ENCODE data around the gene PRR35. TPM values are rescaled to one million over a fixed set of nuclear protein-coding genes. Genes with fewer than 3 reads are reported as not detected.

The PRR35 gene
- total RNA-seq, 1 donor from 2014 or later = 0.12 TPM

GRCh38 chr16:540645-541340 is 19.4 kb upstream of the PRR35 start:
- H3K9me3 Mint-ChIP-seq = no peaks in the 10 kb centered on the region
- no peak for TF ChIP-seq CTCF (conservative IDR thresholded peaks at IDR 0.05)
- no peak overlapping the region for H3K27ac Mint-ChIP-seq
- no peaks in the 10 kb centered on the region for H3K27me3 Mint-ChIP-seq
- no peaks in the 10 kb centered on the region for H3K4me1 Mint-ChIP-seq (ENCODE audit: unreplicated experiment)
- DNase-seq (ENCODE audit: extremely low spot score, unreplicated experiment) = no peak
- H3K4me3 Mint-ChIP-seq = no peak overlapping the region
- no peaks in the 10 kb centered on the region for H3K36me3 Mint-ChIP-seq

GRCh38 chr16:543301-544164 is 16.7 kb upstream of the PRR35 start:
- Mint-ChIP-seq H3K36me3 (no peaks in the 10 kb centered on the region), H3K27ac (no peak overlapping the region), H3K4me1 (ENCODE audit: unreplicated experiment) (no peaks in the 10 kb centered on the region), H3K4me3 (no peak overlapping the region), H3K27me3 (no peaks in the 10 kb centered on the region), H3K9me3 (no peaks in the 10 kb centered on the region)
- no peak for TF ChIP-seq CTCF (conservative IDR thresholded peaks at IDR 0.05)
- no peak for DNase-seq (ENCODE audit: extremely low spot score, unreplicated experiment)

DNA sequence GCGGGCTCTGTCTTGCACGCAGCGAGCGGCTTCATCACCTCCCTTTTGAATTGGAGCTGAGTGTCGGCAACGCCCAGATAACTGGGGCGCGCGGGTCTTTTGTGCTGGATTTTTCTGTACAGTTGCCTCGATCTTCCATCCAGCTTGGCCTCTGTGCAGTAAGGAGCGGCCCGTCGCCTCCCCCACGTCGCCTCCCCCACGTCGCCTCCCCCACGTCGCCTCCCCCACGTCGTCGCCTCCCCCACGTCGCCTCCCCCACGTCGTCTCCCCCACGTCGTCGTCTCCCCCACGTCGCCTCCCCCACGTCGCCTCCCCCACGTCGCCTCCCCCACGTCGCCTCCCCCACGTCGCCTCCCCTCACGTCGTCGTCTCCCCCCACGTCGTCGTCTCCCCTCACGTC is 15.7 kb upstream of the PRR35 start:
- H3K4me3 Mint-ChIP-seq = no peak overlapping the region
- H3K4me1 Mint-ChIP-seq (ENCODE audit: unreplicated experiment) = no peaks in the 10 kb centered on the region
- DNase-seq (ENCODE audit: extremely low spot score, unreplicated experiment) = no peak
- H3K36me3 Mint-ChIP-seq = no peaks in the 10 kb centered on the region
- no peak for TF ChIP-seq CTCF (conservative IDR thresholded peaks at IDR 0.05)
- no peaks in the 10 kb centered on the region for H3K9me3 Mint-ChIP-seq
- no peaks in the 10 kb centered on the region for H3K27me3 Mint-ChIP-seq
- no peak overlapping the region for H3K27ac Mint-ChIP-seq

- no peaks in the 10 kb centered on the region for H3K4me1 Mint-ChIP-seq (ENCODE audit: unreplicated experiment)
- peak; percentile 77 for TF ChIP-seq CTCF (conservative IDR thresholded peaks at IDR 0.05)
- DNase-seq (ENCODE audit: extremely low spot score, unreplicated experiment) = peak; percentile 85
- no peaks in the 10 kb centered on the region for H3K36me3 Mint-ChIP-seq
- no peaks in the 10 kb centered on the region for H3K27me3 Mint-ChIP-seq
- H3K9me3 Mint-ChIP-seq = no peaks in the 10 kb centered on the region
- no peak overlapping the region for H3K4me3 Mint-ChIP-seq
- H3K27ac Mint-ChIP-seq = no peak overlapping the region
Observed at GRCh38 chr16:546909-547770, 13.1 kb upstream of the PRR35 start.

DNA sequence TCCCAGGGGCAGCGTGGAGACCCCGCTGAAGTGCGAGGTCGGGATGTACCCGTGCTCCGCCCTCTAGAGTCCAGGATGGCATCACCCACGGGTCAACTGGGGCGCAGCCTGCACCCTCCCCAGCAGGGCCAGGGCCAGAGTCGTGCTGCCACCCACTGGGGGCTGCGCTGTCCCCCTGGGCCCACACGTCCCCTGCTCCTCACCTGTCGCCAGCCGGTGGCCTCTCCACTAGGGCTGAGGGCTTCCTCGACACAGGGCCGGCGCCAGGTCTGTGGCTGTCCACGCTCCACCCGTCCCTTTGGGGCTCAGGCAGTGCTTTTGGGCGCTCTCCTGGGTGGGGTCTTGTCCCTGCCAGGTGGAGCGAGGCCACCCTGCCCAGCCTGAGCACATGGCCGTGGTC is 11.6 kb upstream of the PRR35 start:
- no peaks in the 10 kb centered on the region for H3K9me3 Mint-ChIP-seq
- H3K4me3 Mint-ChIP-seq = no peak overlapping the region

More for the DNA sequence above, 11.6 kb upstream of the PRR35 start:
- Mint-ChIP-seq H3K36me3 (no peaks in the 10 kb centered on the region), H3K27me3 (no peaks in the 10 kb centered on the region), H3K27ac (no peak overlapping the region), H3K4me1 (ENCODE audit: unreplicated experiment) (no peaks in the 10 kb centered on the region)
- DNase-seq (ENCODE audit: extremely low spot score, unreplicated experiment) = no peak
- TF ChIP-seq CTCF (conservative IDR thresholded peaks at IDR 0.05) = no peak
